Liver (tissue), 9 donors: ENCODE results near the gene TGM2. TPM values are rescaled to one million over a fixed set of nuclear protein-coding genes. Genes with fewer than 3 reads are reported as not detected.

Experiments used
- DNase-seq: peaks from one replicate; pipeline ENCODE4 v3.0.0-alpha.2; 2017; ENCODE audit warnings: low spot score
- H3K27ac ChIP-seq, 2 donors: one replicate each; pipeline ENCODE4 v1.7.0; 2013; ENCODE audit warnings: inconsistent platforms in 2 of 2, low read length in 2 of 2, control low read depth in 1 of 2, low read depth in 1 of 2, mild to moderate bottlenecking in 1 of 2
- H3K27me3 ChIP-seq, 4 donors: one replicate each; pipeline versions ENCODE4 v1.6.1 to v1.7.0; 2013; ENCODE audit warnings: low read length in 3 of 4, inconsistent platforms in 1 of 4, mild to moderate bottlenecking in 1 of 4, moderate library complexity in 1 of 4; ENCODE audit not compliant: control insufficient read depth in 4 of 4, insufficient read depth in 4 of 4
- H3K36me3 ChIP-seq, 4 donors: one replicate each; pipeline versions ENCODE4 v1.6.1 to v1.7.0; 2013; ENCODE audit warnings: low read length in 3 of 4, mild to moderate bottlenecking in 3 of 4, low read depth in 1 of 4, moderate library complexity in 1 of 4; ENCODE audit not compliant: control insufficient read depth in 4 of 4, insufficient read depth in 3 of 4
- H3K4me1 ChIP-seq, 4 donors: one replicate each; pipeline versions ENCODE4 v1.6.1 to v1.7.0; 2013; ENCODE audit warnings: low read length in 3 of 4, mild to moderate bottlenecking in 3 of 4, moderate library complexity in 1 of 4; ENCODE audit not compliant: control insufficient read depth in 4 of 4, insufficient read depth in 4 of 4
- H3K4me3 ChIP-seq, 3 donors: one replicate each; pipeline versions ENCODE4 v1.6.1 to v1.7.0; 2013; ENCODE audit warnings: low read length in 3 of 3, control low read depth in 1 of 3, low read depth in 1 of 3, mild to moderate bottlenecking in 1 of 3
- H3K9ac ChIP-seq, 2 donors: one replicate each; pipeline ENCODE4 v1.7.0; 2013; ENCODE audit warnings: low read length in 2 of 2, mild to moderate bottlenecking in 2 of 2, moderate library complexity in 2 of 2, control low read depth in 1 of 2, low read depth in 1 of 2
- H3K9me3 ChIP-seq, 4 donors: one replicate each; pipeline versions ENCODE4 v1.6.1 to v1.7.0; 2013; ENCODE audit warnings: low read length in 3 of 4; ENCODE audit not compliant: control insufficient read depth in 4 of 4
- ATF3 ChIP-seq: IDR thresholded peaks from 2 replicates; pipeline ENCODE4 v1.6.1; 2016; ENCODE audit warnings: antibody characterized with exemption
- EGR1 ChIP-seq, 2 donors: IDR thresholded peaks; 2 replicates each; pipeline ENCODE4 v1.6.1; 2016 to 2018; ENCODE audit warnings: antibody characterized with exemption in 2 of 2, low read depth in 2 of 2
- FOXA1 ChIP-seq: IDR thresholded peaks from 2 replicates; pipeline ENCODE4 v1.6.1; 2016; ENCODE audit warnings: antibody characterized with exemption
- FOXA2 ChIP-seq: IDR thresholded peaks from 2 replicates; pipeline ENCODE4 v1.6.1; 2016; ENCODE audit warnings: antibody characterized with exemption
- HNF4A ChIP-seq, 2 donors: conservative IDR thresholded peaks; 2 replicates each; pipeline ENCODE4 v1.6.1; 2016; ENCODE audit warnings: antibody characterized with exemption in 2 of 2, mild to moderate bottlenecking in 2 of 2
- HNF4G ChIP-seq: IDR thresholded peaks from 2 replicates; pipeline ENCODE4 v1.6.1; 2016; ENCODE audit warnings: antibody characterized with exemption
- JUND ChIP-seq, 2 donors: IDR thresholded peaks; 2 replicates each; pipeline ENCODE4 v1.6.1; 2016; ENCODE audit warnings: antibody characterized with exemption in 2 of 2
- NR2F2 ChIP-seq: IDR thresholded peaks from 2 replicates; pipeline ENCODE4 v1.6.1; 2016; ENCODE audit warnings: antibody characterized with exemption
- RAD21 ChIP-seq, 2 donors: IDR thresholded peaks; 2 replicates each; pipeline ENCODE4 v1.6.1; 2016; ENCODE audit warnings: antibody characterized with exemption in 2 of 2, mild to moderate bottlenecking in 2 of 2
- REST ChIP-seq: IDR thresholded peaks from 2 replicates; pipeline ENCODE4 v1.6.1; 2016; ENCODE audit warnings: antibody characterized with exemption, mild to moderate bottlenecking
- RXRA ChIP-seq, 2 donors: IDR thresholded peaks; 2 replicates each; pipeline ENCODE4 v1.6.1; 2017 to 2018; ENCODE audit warnings: antibody characterized with exemption in 2 of 2, mild to moderate bottlenecking in 1 of 2
- SP1 ChIP-seq: IDR thresholded peaks from 2 replicates; pipeline ENCODE4 v1.6.1; 2018; ENCODE audit warnings: antibody characterized with exemption, mild to moderate bottlenecking
- TAF1 ChIP-seq: conservative IDR thresholded peaks from 2 replicates; pipeline ENCODE4 v1.6.1; 2016; ENCODE audit warnings: antibody characterized with exemption, mild to moderate bottlenecking
- YY1 ChIP-seq: IDR thresholded peaks from 2 replicates; pipeline ENCODE4 v1.6.1; 2016; ENCODE audit warnings: antibody characterized with exemption, mild to moderate bottlenecking
- WGBS: extraction: QIAGEN DNeasy Blood & Tissue Kit; methylation state at CpG from one replicate; pipeline ENCODE4 v1.1.7; 2013; 5-methylcytosine and 5-hydroxymethylcytosine counted together
- polyA plus RNA-seq, 2 donors: library from polyadenylated mRNA; stranded (reverse) in 1 of 2; unstranded in 1 of 2; fragments of 200-250 nt in 1 of 2; fragments of >200 nt in 1 of 2; fragmentation: Nextera tagmentation in 1 of 2; extraction: Ambion mirVana in 1 of 2; gene quantifications; one replicate each; pipeline versions ENCODE4 v1.2.1 to v1.2.3, GENCODE V29; 2013 to 2015
- total RNA-seq, 2 donors: library from RNA; depleted of rRNA; stranded (reverse); fragments of >200 nt; gene quantifications; one replicate each; pipeline ENCODE4 v1.2.3, GENCODE V29; 2014
- TF ChIP-seq, protein P1 (sequence below): fragments of 150-350 bp; IDR thresholded peaks from 2 replicates; pipeline ENCODE4 v1.5.1; 2017; ENCODE audit warnings: improper control_type of control experiment, low read depth, low read length; ENCODE audit not compliant: missing input control
- TF ChIP-seq, protein P2 (sequence below): IDR thresholded peaks from 2 replicates; pipeline ENCODE4 v1.6.1; 2016; ENCODE audit warnings: antibody characterized with exemption
- TF ChIP-seq, protein P3 (sequence below): IDR thresholded peaks from 2 replicates; pipeline ENCODE4 v1.6.1; 2016; ENCODE audit warnings: antibody characterized with exemption
- donor health status: healthy.
- donor health status: healthy.
- donor health status: healthy.
- donor health status: healthy.
- donor health status: healthy.

Gene TGM2
- total and polyA plus RNA-seq, 4 donors: 106 to 375 (median 190) TPM

DNA sequence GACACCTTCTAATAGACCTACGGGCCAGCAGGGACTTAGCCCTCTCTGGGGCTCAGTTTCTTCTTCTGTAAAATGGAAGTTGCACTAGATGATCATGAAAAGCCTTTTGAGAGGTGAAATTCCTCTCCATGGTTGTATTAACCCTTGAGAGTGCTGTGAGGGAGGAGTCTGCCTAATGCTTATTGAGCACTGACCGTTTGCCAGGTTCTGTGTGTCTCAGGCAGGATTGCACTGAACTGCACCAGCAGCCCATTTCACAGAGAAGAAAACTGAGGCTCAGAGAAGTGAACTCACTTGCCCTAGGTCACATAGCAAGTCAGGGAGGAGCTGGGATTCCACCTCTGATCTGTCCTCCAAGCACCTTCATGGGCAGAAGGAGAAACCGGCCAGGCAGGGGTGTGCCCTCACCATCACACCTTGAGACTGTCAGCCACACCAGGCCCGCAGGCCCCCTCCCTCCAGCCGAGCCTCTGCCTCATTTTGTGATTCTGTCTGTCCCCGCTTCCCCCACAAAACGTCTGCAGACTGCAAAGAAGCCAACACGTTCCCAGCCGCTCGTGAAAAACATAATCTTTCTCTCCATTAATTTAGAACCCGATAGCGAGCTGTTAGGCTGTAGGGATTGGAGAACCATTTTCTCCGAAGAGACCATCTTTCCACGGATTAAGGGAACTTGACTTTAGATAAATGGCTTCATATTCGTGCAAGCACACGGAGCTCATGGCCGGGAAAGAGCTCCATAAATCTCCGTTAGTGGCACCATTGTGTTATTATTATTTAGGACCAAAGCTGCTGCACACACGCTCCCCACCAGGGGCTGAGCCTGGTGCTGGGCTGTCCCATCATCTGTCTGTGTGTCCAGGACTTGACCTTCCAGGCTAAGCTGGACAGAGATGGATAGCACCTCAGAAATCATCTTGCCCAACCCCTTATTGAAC is 49.5 kb upstream of the TGM2 start:
- Histone ChIP-seq H3K4me1 (no peaks in the 10 kb centered on the region), H3K4me3 (no peak overlapping the region), H3K27me3 (no peaks in the 10 kb centered on the region), H3K9ac (no peak overlapping the region), H3K9me3 (no peaks in the 10 kb centered on the region), H3K36me3 (no peaks in the 10 kb centered on the region), H3K27ac (no peak overlapping the region)
- WGBS: 83% methylated on average over 19 of the region's 19 CpGs
- TF ChIP-seq RXRA (IDR thresholded peaks at IDR 0.05) (no peak), HNF4A (conservative IDR thresholded peaks at IDR 0.05) (no peak), NR2F2 (no peak), REST (no peak), HNF4G (no peak), JUND (IDR thresholded peaks at IDR 0.05) (no peak), TAF1 (no peak), EGR1 (IDR thresholded peaks at IDR 0.05; ENCODE audit: low read depth in 2 of 2) (no peak), ATF3 (no peak), FOXA2 (no peak), YY1 (no peak), RAD21 (IDR thresholded peaks at IDR 0.05) (no peak), FOXA1 (no peak), SP1 (no peak)
- TF ChIP-seq, protein P1, sequence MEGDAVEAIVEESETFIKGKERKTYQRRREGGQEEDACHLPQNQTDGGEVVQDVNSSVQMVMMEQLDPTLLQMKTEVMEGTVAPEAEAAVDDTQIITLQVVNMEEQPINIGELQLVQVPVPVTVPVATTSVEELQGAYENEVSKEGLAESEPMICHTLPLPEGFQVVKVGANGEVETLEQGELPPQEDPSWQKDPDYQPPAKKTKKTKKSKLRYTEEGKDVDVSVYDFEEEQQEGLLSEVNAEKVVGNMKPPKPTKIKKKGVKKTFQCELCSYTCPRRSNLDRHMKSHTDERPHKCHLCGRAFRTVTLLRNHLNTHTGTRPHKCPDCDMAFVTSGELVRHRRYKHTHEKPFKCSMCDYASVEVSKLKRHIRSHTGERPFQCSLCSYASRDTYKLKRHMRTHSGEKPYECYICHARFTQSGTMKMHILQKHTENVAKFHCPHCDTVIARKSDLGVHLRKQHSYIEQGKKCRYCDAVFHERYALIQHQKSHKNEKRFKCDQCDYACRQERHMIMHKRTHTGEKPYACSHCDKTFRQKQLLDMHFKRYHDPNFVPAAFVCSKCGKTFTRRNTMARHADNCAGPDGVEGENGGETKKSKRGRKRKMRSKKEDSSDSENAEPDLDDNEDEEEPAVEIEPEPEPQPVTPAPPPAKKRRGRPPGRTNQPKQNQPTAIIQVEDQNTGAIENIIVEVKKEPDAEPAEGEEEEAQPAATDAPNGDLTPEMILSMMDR: no peak
- TF ChIP-seq, protein P2, sequence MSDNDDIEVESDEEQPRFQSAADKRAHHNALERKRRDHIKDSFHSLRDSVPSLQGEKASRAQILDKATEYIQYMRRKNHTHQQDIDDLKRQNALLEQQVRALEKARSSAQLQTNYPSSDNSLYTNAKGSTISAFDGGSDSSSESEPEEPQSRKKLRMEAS: no peak
- TF ChIP-seq, protein P3, sequence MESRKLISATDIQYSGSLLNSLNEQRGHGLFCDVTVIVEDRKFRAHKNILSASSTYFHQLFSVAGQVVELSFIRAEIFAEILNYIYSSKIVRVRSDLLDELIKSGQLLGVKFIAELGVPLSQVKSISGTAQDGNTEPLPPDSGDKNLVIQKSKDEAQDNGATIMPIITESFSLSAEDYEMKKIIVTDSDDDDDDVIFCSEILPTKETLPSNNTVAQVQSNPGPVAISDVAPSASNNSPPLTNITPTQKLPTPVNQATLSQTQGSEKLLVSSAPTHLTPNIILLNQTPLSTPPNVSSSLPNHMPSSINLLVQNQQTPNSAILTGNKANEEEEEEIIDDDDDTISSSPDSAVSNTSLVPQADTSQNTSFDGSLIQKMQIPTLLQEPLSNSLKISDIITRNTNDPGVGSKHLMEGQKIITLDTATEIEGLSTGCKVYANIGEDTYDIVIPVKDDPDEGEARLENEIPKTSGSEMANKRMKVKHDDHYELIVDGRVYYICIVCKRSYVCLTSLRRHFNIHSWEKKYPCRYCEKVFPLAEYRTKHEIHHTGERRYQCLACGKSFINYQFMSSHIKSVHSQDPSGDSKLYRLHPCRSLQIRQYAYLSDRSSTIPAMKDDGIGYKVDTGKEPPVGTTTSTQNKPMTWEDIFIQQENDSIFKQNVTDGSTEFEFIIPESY: no peak
- no peak for DNase-seq
